Measurements from ENCODE around the gene COA7. TPM values are rescaled to one million over a fixed set of nuclear protein-coding genes. Genes with fewer than 3 reads are reported as not detected.
"Not testable (repeated sequence)": the region's sequence is repeated elsewhere in the genome, so short reads cannot be mapped to it uniquely, and the experiment has no call there.

COA7 gene
- total RNA-seq, 6 experiments from 2014 or later = 13.6 to 17.8 (median 15.8) TPM

- intact Hi-C loops (cut with DNase I) = no loop called here
- Histone ChIP-seq H3K27ac (no peak overlapping the region), H3K27me3 (no peaks in the 10 kb centered on the region), H3K36me3 (peaks cover 0 to 42% (median 4%) of the 10 kb centered on the region in 4 donors), H3K4me1 (peaks cover 0 to 4% (median 0%) of the 10 kb centered on the region in 4 donors), H3K9me3 (no peaks in the 10 kb centered on the region), H3K4me3 (no peak overlapping the region)
- no peak for ATAC-seq
- WGBS (ENCODE audit: insufficient coverage, low coverage, low lambda C conversion rate, missing lambda C conversion rate) = 100% methylated on average over 2 of the region's 3 CpGs
- TF ChIP-seq CTCF (IDR thresholded peaks at IDR 0.05) = no peak
- no peak for TF ChIP-seq POLR2A (IDR thresholded peaks at IDR 0.05)
- no peak for DNase-seq
These were observed 6.3 kb downstream of the COA7 start for GRCh38 chr1:52691821-52692220.

- Histone ChIP-seq H3K27ac (no peak overlapping the region), H3K4me3 (no peak overlapping the region), H3K36me3 (peaks cover 0 to 36% (median 5%) of the 10 kb centered on the region in 4 donors), H3K27me3 (no peaks in the 10 kb centered on the region), H3K4me1 (no peaks in the 10 kb centered on the region), H3K9me3 (no peaks in the 10 kb centered on the region)
- DNase-seq (peak in 1 of 3 donors; percentile 8), ATAC-seq (no peak)
- intact Hi-C loops (cut with DNase I) = loop anchor here in 1 of 2 donors (10.0 kb wide), 1 partner anchor 282 kb away; the partner anchor contains the start of genes ORC1 and PRPF38A
- WGBS (ENCODE audit: insufficient coverage, low coverage, low lambda C conversion rate, missing lambda C conversion rate) = 100% methylated on average over 1 of the region's 5 CpGs
- no peak for TF ChIP-seq POLR2A (IDR thresholded peaks at IDR 0.05)
- TF ChIP-seq CTCF (IDR thresholded peaks at IDR 0.05) = no peak
These were observed 11.3 kb downstream of the COA7 start for GRCh38 chr1:52686830-52687229.

GRCh38 chr1:52686261-52686751 is 11.8 kb downstream of the COA7 start:
- H3K36me3 ChIP-seq = peaks cover 0 to 30% (median 5%) of the 10 kb centered on the region in 4 donors
- ATAC-seq (peak; percentile 88 to 96 (median 89)), DNase-seq (peak; percentile 67 to 71 (median 68))
- WGBS (ENCODE audit: insufficient coverage, low coverage, low lambda C conversion rate, missing lambda C conversion rate) = 56% methylated on average over 10 of the region's 17 CpGs
- intact Hi-C loops (cut with DNase I) = loop anchor here in 1 of 2 donors (10.0 kb wide), 1 partner anchor 282 kb away; the partner anchor contains the start of genes ORC1 and PRPF38A
- not testable (repeated sequence) for H3K27ac ChIP-seq, H3K9me3 ChIP-seq, H3K4me1 ChIP-seq, H3K4me3 ChIP-seq, H3K27me3 ChIP-seq
- TF ChIP-seq CTCF (IDR thresholded peaks at IDR 0.05) = peak; percentile 63 to 79 (median 70)

- ATAC-seq (no peak), DNase-seq (no peak)
- WGBS (ENCODE audit: insufficient coverage, low coverage, low lambda C conversion rate, missing lambda C conversion rate) = 100% methylated on average over 1 of the region's 1 CpG
- H3K36me3 ChIP-seq = peaks cover 0 to 21% (median 5%) of the 10 kb centered on the region in 4 donors
- no peaks in the 10 kb centered on the region for H3K27me3 ChIP-seq
- TF ChIP-seq CTCF (IDR thresholded peaks at IDR 0.05) (no peak), POLR2A (IDR thresholded peaks at IDR 0.05) (no peak)
- H3K9me3 ChIP-seq = no peaks in the 10 kb centered on the region
- H3K4me3 ChIP-seq = no peak overlapping the region
- H3K27ac ChIP-seq = no peak overlapping the region
- intact Hi-C loops (cut with DNase I) = loop anchor here in 1 of 2 donors (10.0 kb wide), 1 partner anchor 280 kb away; the partner anchor contains the start of genes ORC1 and PRPF38A
- peaks cover 0 to 5% (median 3%) of the 10 kb centered on the region in 4 donors for H3K4me1 ChIP-seq
These were observed 13.6 kb downstream of the COA7 start for GRCh38 chr1:52684545-52684944.

Measured in right lobe of liver (tissue), 6 donors.